ENCODE measurements around the gene C7orf25. TPM values are rescaled to one million over a fixed set of nuclear protein-coding genes. Genes with fewer than 3 reads are reported as not detected.

C7orf25 gene
- 7.3 and 15.6 TPM in 2 replicates for total RNA-seq

GRCh38 chr7:42911454-42912447 is at the start of gene C7orf25:
C7orf25 (minus strand) TSS chr7:42912070; CDS start chr7:42910900, 1,170 bp downstream.

GRCh38 chr7:42931834-42932651 is 20.2 kb upstream of the C7orf25 start, which contains the start of the genes MRPL32 and PSMA2:
MRPL32 (plus strand) TSS chr7:42932376; CDS start chr7:42932387, 11 bp downstream.
PSMA2 (minus strand) TSS chr7:42932174; CDS start chr7:42932158, 16 bp downstream.

Other genes with a start within 250 kb of the C7orf25 start
- 46.0 and 83.0 TPM in 2 replicates for gene PSMA2, start 20.1 kb upstream of the C7orf25 start, total RNA-seq
- 42.1 and 62.0 TPM in 2 replicates for gene MRPL32, start 20.3 kb upstream of the C7orf25 start, total RNA-seq
- 0.17 and 0.35 TPM in 2 replicates for gene HECW1, start 200.6 kb upstream of the C7orf25 start, total RNA-seq

Data from pericardium fibroblast (primary cell).